Right kidney (tissue), 1 donor: ENCODE measurements around the gene RNF111.
"Not testable (repeated sequence)": the region's sequence is repeated elsewhere in the genome, so short reads cannot be mapped to it uniquely, and the experiment has no call there.

Experiments
- DNase-seq: peaks from one replicate; pipeline ENCODE4 v3.0.0-alpha.2; 2016

Gene RNF111

GRCh38 chr15:59133929-59134427 lies 146.5 kb downstream of the RNF111 start:
- DNase-seq, result no peak

DNA sequence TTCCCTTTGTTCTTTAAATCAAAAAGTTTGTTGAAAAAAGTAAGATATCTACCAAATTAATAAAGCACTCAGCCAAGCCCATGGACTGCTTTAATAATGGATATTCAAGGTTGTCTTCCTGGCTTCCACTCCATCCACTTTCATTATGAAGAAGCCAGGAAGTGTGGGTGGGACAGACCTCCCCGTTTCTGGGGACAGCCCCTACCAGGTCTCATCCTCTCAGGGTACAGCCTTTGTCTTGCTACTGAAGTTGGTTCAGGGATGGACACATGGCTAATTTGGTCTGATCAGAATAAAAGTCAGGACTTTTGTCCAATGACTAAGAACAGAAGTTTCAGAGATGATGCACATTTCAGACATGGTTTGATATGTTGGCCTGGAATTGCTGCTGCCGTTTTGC lies 150.1 kb downstream of the RNF111 start:
- no peak for DNase-seq

DNA sequence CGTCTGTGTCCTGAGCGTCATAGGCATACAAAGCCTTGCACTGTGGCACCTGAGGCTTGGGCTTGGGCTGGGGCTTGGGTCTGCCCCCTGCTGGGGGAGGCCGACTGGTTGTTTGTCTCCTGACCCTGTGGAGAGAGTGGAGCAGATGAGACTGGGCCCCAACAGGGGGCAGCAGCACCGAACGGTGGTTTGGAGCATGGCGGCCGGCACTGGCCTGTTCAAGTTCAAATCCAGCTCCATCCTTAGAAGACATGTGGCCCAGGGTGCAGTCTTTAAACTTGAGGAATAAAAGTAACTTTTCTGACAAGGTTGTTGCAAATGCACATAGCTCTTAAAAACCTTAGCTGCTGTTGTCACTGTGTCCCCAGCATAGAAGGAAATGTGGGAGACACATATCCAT lies 150.8 kb downstream of the RNF111 start:
- no peak for DNase-seq

DNA sequence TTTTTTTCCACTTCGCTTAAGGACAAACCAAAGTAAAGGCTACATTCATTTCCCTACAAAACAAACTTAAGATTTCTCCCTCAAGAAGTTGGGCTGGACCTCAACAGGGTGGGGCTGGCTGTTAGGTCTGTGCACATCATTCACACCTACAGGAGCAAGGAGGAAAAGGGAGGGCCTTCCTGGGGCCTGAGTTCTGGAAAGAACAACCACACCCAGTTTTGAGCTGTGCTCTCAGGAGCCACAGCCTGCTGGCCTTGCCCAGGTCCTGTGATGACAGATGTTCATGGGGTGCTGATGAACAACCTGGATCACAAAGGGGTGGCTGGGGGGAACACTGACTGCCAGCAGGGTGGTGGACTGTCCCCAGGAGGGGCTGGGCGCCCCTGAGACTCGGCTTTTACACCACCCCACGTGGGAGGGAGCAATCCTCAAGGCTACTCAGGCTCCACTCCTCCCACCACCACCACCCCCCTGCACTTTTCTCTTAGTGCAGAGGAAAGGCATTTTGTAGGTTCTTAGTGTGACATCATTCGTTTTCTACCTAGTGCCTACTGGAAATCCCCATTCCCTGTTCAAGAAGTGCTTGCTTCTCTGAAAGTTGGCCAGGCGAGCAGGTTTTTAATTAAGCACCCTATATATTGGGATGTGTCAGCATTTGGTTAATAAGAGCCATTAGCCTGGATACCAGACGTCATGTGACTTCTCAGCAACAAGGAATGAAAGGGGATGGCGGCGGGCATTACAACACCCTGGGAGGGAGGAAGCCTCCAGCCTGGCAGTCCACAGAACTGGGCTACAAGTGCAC lies 153.2 kb downstream of the RNF111 start:
- no peak for DNase-seq

DNA sequence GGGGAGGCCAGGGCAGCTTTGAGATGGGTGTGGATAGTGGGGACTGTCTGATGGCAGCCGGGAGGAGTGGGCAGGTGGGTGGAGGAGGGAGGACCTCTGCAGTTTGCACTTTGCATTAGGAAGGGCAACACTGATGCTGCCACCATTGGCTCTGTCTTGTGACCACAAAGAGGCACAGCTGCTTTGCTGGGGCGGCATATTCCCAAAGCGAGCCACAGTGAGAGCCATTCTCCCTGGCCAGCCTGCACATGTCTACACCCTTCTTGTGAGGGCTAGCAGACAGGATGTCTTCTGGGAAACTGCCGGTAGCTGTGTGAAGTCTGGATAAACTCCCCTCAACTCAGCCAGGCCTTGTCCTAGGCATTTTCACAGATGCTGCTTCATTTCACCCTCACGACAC lies 155.8 kb downstream of the RNF111 start:
- no peak for DNase-seq

DNA sequence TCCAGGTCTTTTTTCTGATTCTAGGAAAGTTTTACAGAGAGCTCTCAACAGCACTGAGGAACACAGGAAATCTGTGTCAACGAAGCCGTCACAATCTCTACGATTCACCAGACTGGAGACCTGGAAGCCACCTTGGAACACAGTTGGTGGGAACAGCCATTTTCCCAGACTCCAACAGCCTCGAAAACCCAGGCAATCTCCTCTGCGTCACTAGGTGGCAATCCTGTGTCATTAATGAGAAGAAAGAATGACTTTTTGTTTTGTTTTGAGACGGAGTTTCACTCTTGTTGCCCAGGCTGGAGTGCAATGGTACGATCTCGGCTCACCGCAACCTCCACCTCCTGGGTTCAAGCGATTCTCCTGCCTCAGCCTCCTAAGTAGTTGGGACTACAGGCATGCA lies 157.1 kb downstream of the RNF111 start:
- DNase-seq, result not testable (repeated sequence)
